HepG2 (cell line): ENCODE data around the gene C1RL. TPM values are rescaled to one million over a fixed set of nuclear protein-coding genes. Genes with fewer than 3 reads are reported as not detected.

ENCODE experiments used
- DNMT1 ChIP-seq: sonication (generic); formaldehyde crosslinking; IDR thresholded peaks from 2 replicates; pipeline ENCODE4 v1.5.1; 2020; ENCODE audit warnings: mild to moderate bottlenecking, missing genetic modification reagents
- EHMT2 ChIP-seq: fragments of 200-600 bp; sonication (generic); IDR thresholded peaks from 2 replicates; pipeline ENCODE4 v1.7.0; 2017; ENCODE audit warnings: antibody characterized with exemption, low read depth, low read length, borderline replicate concordance
- RAD51 ChIP-seq: fragments of 450-650 bp; IDR thresholded peaks from 2 replicates; pipeline ENCODE4 v1.6.1; 2016; ENCODE audit warnings: borderline replicate concordance
- REXO4 ChIP-seq: sonication (generic); formaldehyde crosslinking; IDR thresholded peaks from 2 replicates; pipeline ENCODE4 v1.8.0; 2022; ENCODE audit warnings: missing genetic modification reagents, mild to moderate bottlenecking, borderline replicate concordance
- THYN1 ChIP-seq: sonication (generic); formaldehyde crosslinking; IDR thresholded peaks from 2 replicates; pipeline ENCODE4 v1.8.1; 2023; ENCODE audit warnings: low read depth, mild to moderate bottlenecking, moderate library complexity, missing genetic modification reagents, borderline replicate concordance
- TRIM24 ChIP-seq: sonication (generic); formaldehyde crosslinking; IDR thresholded peaks from 2 replicates; pipeline ENCODE4 v1.8.0; 2022; ENCODE audit warnings: mild to moderate bottlenecking, missing genetic modification reagents
- ZBTB40 ChIP-seq, 2 experiments: fragments of 450-650 bp in 1 of 2; sonication (generic) in 1 of 2; formaldehyde crosslinking in 1 of 2; IDR thresholded peaks; 2 replicates each; pipeline versions ENCODE4 v1.6.1 to v1.8.0; 2016 to 2022; ENCODE audit warnings: antibody characterized with exemption in 1 of 2, mild to moderate bottlenecking in 1 of 2, missing genetic modification reagents in 1 of 2
- ZFX ChIP-seq: sonication (generic); formaldehyde crosslinking; IDR thresholded peaks from 2 replicates; pipeline ENCODE4 v1.4.0; 2020; ENCODE audit warnings: mild to moderate bottlenecking, low read depth, missing genetic modification reagents, moderate library complexity
- ZNF556 ChIP-seq: sonication (generic); formaldehyde crosslinking; IDR thresholded peaks from 2 replicates; pipeline ENCODE4 v1.4.0; 2020; ENCODE audit warnings: mild to moderate bottlenecking, missing genetic modification reagents, borderline replicate concordance
- ZNF850 ChIP-seq: sonication (generic); formaldehyde crosslinking; conservative IDR thresholded peaks from 2 replicates; pipeline ENCODE4 v1.9.0; 2021; ENCODE audit warnings: mild to moderate bottlenecking, missing genetic modification reagents
- ZSCAN22 ChIP-seq: sonication (generic); formaldehyde crosslinking; IDR thresholded peaks from 2 replicates; pipeline ENCODE4 v1.4.0; 2020; ENCODE audit warnings: mild to moderate bottlenecking, missing genetic modification reagents
- polyA plus RNA-seq, 8 experiments: library from polyadenylated mRNA; depleted of rRNA in 3 of 8; stranded (reverse) in 7 of 8; unstranded in 1 of 8; fragments of >200 nt; fragmentation: Illumina TruSeq in 4 of 8; extraction: Trizol in 4 of 8; gene quantifications; 2 replicates each; pipeline versions ENCODE4 v1.2.1 to v1.2.3, GENCODE V29; 2011 to 2016; ENCODE audit warnings: low read depth in 4 of 8, missing spikeins in 1 of 8, mixed read lengths in 1 of 8; ENCODE audit not compliant: insufficient read depth in 1 of 8
- total RNA-seq, 5 experiments: library from RNA; depleted of rRNA; stranded (reverse); fragments of >200 nt; fragmentation: Illumina TruSeq; extraction: Trizol; gene quantifications; 2 replicates each; pipeline ENCODE4 v1.2.3, GENCODE V29; 2016; ENCODE audit warnings: low read depth in 1 of 5
- TF ChIP-seq, protein P1 (sequence below): sonication (generic); formaldehyde crosslinking; IDR thresholded peaks from 2 replicates; pipeline ENCODE4 v1.9.0; 2021; ENCODE audit warnings: missing genetic modification reagents, mild to moderate bottlenecking, borderline replicate concordance
- TF ChIP-seq, protein P2 (sequence below): sonication (generic); formaldehyde crosslinking; IDR thresholded peaks from 2 replicates; pipeline ENCODE4 v1.4.0; 2020; ENCODE audit warnings: missing genetic modification reagents
- TF ChIP-seq, protein P3 (sequence below): sonication (generic); formaldehyde crosslinking; IDR thresholded peaks from 2 replicates; pipeline ENCODE4 v1.9.0; 2021; ENCODE audit warnings: missing genetic modification reagents, borderline replicate concordance

Gene C1RL
- total and polyA plus RNA-seq, 2 of the 13 experiments (the other 11 are each of a cell fraction or from before 2014, with no cell fraction given) = 28.9 to 53.1 TPM

GRCh38 chr12:7060353-7060954, 48.6 kb downstream of the C1RL start, which contains the start of gene C1S (continued):
- TF ChIP-seq DNMT1 (CRISPR knock-in tag) (no peak), ZFX (no peak; the same call in 1 of the 2 replicates), EHMT2 (no peak), THYN1 (CRISPR knock-in tag) (no peak), ZSCAN22 (CRISPR knock-in tag) (no peak), ZNF850 (no peak), RAD51 (no peak), ZBTB40 (IDR thresholded peaks at IDR 0.05) (no peak), ZBTB40 (CRISPR knock-in tag; IDR thresholded peaks at IDR 0.05) (no peak), ZNF556 (no peak), REXO4 (CRISPR knock-in tag) (no peak), TRIM24 (CRISPR knock-in tag) (no peak)
- TF ChIP-seq, protein P1, sequence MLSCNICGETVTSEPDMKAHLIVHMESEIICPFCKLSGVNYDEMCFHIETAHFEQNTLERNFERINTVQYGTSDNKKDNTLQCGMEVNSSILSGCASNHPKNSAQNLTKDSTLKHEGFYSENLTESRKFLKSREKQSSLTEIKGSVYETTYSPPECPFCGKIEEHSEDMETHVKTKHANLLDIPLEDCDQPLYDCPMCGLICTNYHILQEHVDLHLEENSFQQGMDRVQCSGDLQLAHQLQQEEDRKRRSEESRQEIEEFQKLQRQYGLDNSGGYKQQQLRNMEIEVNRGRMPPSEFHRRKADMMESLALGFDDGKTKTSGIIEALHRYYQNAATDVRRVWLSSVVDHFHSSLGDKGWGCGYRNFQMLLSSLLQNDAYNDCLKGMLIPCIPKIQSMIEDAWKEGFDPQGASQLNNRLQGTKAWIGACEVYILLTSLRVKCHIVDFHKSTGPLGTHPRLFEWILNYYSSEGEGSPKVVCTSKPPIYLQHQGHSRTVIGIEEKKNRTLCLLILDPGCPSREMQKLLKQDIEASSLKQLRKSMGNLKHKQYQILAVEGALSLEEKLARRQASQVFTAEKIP (CRISPR knock-in tag) = no peak
- TF ChIP-seq, protein P2, sequence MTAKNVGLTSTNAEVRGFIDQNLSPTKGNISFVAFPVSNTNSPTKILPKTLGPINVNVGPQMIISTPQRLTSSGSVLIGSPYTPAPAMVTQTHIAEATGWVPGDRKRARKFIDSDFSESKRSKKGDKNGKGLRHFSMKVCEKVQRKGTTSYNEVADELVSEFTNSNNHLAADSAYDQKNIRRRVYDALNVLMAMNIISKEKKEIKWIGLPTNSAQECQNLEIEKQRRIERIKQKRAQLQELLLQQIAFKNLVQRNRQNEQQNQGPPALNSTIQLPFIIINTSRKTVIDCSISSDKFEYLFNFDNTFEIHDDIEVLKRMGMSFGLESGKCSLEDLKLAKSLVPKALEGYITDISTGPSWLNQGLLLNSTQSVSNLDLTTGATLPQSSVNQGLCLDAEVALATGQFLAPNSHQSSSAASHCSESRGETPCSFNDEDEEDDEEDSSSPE (CRISPR knock-in tag) = no peak
- TF ChIP-seq, protein P3, sequence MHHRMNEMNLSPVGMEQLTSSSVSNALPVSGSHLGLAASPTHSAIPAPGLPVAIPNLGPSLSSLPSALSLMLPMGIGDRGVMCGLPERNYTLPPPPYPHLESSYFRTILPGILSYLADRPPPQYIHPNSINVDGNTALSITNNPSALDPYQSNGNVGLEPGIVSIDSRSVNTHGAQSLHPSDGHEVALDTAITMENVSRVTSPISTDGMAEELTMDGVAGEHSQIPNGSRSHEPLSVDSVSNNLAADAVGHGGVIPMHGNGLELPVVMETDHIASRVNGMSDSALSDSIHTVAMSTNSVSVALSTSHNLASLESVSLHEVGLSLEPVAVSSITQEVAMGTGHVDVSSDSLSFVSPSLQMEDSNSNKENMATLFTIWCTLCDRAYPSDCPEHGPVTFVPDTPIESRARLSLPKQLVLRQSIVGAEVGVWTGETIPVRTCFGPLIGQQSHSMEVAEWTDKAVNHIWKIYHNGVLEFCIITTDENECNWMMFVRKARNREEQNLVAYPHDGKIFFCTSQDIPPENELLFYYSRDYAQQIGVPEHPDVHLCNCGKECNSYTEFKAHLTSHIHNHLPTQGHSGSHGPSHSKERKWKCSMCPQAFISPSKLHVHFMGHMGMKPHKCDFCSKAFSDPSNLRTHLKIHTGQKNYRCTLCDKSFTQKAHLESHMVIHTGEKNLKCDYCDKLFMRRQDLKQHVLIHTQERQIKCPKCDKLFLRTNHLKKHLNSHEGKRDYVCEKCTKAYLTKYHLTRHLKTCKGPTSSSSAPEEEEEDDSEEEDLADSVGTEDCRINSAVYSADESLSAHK (CRISPR knock-in tag) = no peak
